ENCODE data around the gene PGR. TPM values are rescaled to one million over a fixed set of nuclear protein-coding genes. Genes with fewer than 3 reads are reported as not detected.

The PGR gene
- total RNA-seq, 1 experiment from 2014 or later: not detected

GRCh38 chr11:101166038-101166437 lies 36.4 kb upstream of the PGR start:
- Histone ChIP-seq H3K4me2 (ENCODE audit: low read length) (no peak overlapping the region), H3K9me2 (replicated peaks; ENCODE audit: low read length) (no peaks in the 10 kb centered on the region), H3F3A (ENCODE audit: low read length, unreplicated experiment) (no peaks in the 10 kb centered on the region), H4K20me1 (ENCODE audit: low read length) (no peaks in the 10 kb centered on the region), H3K9ac (ENCODE audit: low read length) (no peak overlapping the region), H3K36me3 (ENCODE audit: low read depth, low read length) (no peaks in the 10 kb centered on the region), H3K9me3 (ENCODE audit: low read length) (no peaks in the 10 kb centered on the region), H3K4me1 (ENCODE audit: insufficient read depth, low read length) (no peaks in the 10 kb centered on the region), H3K27me3 (ENCODE audit: low read length) (peaks cover 27% of the 10 kb centered on the region), H3K27ac (ENCODE audit: low read length) (no peak overlapping the region), H3K79me2 (ENCODE audit: low read length) (no peaks in the 10 kb centered on the region), H3K4me3 (ENCODE audit: low read length) (no peak overlapping the region), H2AFZ (ENCODE audit: low read length) (no peak overlapping the region)
- POLR2A ChIA-PET (ENCODE audit: unreplicated experiment): no interaction called here
- ATAC-seq: no peak
- CTCF ChIA-PET: no interaction called here
- intact Hi-C loops (cut with micrococcal nuclease): no loop called here
- no peak for DNase-seq
- TF ChIP-seq EZH2phosphoT487 (IDR thresholded peaks at IDR 0.05; ENCODE audit: borderline replicate concordance, low read length) (no peak), EZH2 (IDR thresholded peaks at IDR 0.05; ENCODE audit: low read length, unreplicated experiment) (no peak)
- TF ChIP-seq, protein P1, sequence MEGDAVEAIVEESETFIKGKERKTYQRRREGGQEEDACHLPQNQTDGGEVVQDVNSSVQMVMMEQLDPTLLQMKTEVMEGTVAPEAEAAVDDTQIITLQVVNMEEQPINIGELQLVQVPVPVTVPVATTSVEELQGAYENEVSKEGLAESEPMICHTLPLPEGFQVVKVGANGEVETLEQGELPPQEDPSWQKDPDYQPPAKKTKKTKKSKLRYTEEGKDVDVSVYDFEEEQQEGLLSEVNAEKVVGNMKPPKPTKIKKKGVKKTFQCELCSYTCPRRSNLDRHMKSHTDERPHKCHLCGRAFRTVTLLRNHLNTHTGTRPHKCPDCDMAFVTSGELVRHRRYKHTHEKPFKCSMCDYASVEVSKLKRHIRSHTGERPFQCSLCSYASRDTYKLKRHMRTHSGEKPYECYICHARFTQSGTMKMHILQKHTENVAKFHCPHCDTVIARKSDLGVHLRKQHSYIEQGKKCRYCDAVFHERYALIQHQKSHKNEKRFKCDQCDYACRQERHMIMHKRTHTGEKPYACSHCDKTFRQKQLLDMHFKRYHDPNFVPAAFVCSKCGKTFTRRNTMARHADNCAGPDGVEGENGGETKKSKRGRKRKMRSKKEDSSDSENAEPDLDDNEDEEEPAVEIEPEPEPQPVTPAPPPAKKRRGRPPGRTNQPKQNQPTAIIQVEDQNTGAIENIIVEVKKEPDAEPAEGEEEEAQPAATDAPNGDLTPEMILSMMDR (conservative IDR thresholded peaks at IDR 0.05; ENCODE audit: low read depth, low read length): no peak
- BruUV-seq (replicated peaks): no TSS peak

DNA sequence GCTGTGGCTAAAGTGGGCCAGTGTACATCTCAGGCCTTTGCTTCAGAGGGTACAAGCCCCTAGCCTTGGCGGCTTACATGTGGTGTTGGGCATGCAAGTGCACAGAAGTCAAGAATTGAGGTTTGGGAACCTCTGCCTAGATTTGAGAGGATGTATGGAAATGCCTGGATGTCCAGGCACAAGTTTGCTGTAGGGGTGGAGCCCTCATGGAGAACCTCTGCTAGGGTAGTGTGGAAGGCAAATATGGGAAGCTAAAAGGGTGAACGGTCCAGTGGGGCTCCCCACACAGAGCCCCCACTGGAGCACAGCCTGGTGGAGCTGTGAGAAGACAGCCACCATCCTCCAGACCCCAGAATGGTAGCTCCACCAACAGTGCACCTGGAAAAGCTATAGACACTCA lies 28.5 kb upstream of the PGR start:
- H3K4me1 ChIP-seq (ENCODE audit: insufficient read depth, low read length): no peaks in the 10 kb centered on the region
- H3K79me2 ChIP-seq (ENCODE audit: low read length): no peaks in the 10 kb centered on the region
- H3K36me3 ChIP-seq (ENCODE audit: low read depth, low read length): no peaks in the 10 kb centered on the region
- no peaks in the 10 kb centered on the region for H3K9me3 ChIP-seq (ENCODE audit: low read length)
- no peaks in the 10 kb centered on the region for H3K27me3 ChIP-seq (ENCODE audit: low read length)
- ChIA-PET CTCF (no interaction called here), POLR2A (ENCODE audit: unreplicated experiment) (no interaction called here)
- DNase-seq: no peak
- H3F3A ChIP-seq (ENCODE audit: low read length, unreplicated experiment): no peaks in the 10 kb centered on the region
- intact Hi-C loops (cut with micrococcal nuclease): no loop called here
- H3K9ac ChIP-seq (ENCODE audit: low read length): no peak overlapping the region
- no peaks in the 10 kb centered on the region for H4K20me1 ChIP-seq (ENCODE audit: low read length)
- no peak overlapping the region for H3K4me2 ChIP-seq (ENCODE audit: low read length)
- TF ChIP-seq EZH2phosphoT487 (IDR thresholded peaks at IDR 0.05; ENCODE audit: borderline replicate concordance, low read length) (no peak), EZH2 (IDR thresholded peaks at IDR 0.05; ENCODE audit: low read length, unreplicated experiment) (no peak)
- TF ChIP-seq, protein P1 (conservative IDR thresholded peaks at IDR 0.05; ENCODE audit: low read depth, low read length): no peak
- H3K9me2 ChIP-seq (replicated peaks; ENCODE audit: low read length): no peaks in the 10 kb centered on the region
- no peak for ATAC-seq
- H2AFZ ChIP-seq (ENCODE audit: low read length): no peak overlapping the region
- no TSS peak for BruUV-seq (replicated peaks)
- H3K4me3 ChIP-seq (ENCODE audit: low read length): no peak overlapping the region
- no peak overlapping the region for H3K27ac ChIP-seq (ENCODE audit: low read length)

- TF ChIP-seq EZH2phosphoT487 (IDR thresholded peaks at IDR 0.05; ENCODE audit: borderline replicate concordance, low read length) (no peak), EZH2 (IDR thresholded peaks at IDR 0.05; ENCODE audit: low read length, unreplicated experiment) (no peak)
- TF ChIP-seq, protein P1 (conservative IDR thresholded peaks at IDR 0.05; ENCODE audit: low read depth, low read length): no peak
- Histone ChIP-seq H3K79me2 (ENCODE audit: low read length) (no peaks in the 10 kb centered on the region), H3K4me2 (ENCODE audit: low read length) (no peak overlapping the region), H3K9ac (ENCODE audit: low read length) (no peak overlapping the region), H3K36me3 (ENCODE audit: low read depth, low read length) (no peaks in the 10 kb centered on the region), H3K4me3 (ENCODE audit: low read length) (no peak overlapping the region), H3K4me1 (ENCODE audit: insufficient read depth, low read length) (no peaks in the 10 kb centered on the region), H3K27ac (ENCODE audit: low read length) (no peak overlapping the region), H2AFZ (ENCODE audit: low read length) (no peak overlapping the region), H3F3A (ENCODE audit: low read length, unreplicated experiment) (no peaks in the 10 kb centered on the region), H3K27me3 (ENCODE audit: low read length) (peaks cover 15% of the 10 kb centered on the region; the same call in 1 of the 2 replicates), H3K9me2 (replicated peaks; ENCODE audit: low read length) (no peaks in the 10 kb centered on the region), H3K9me3 (ENCODE audit: low read length) (no peaks in the 10 kb centered on the region), H4K20me1 (ENCODE audit: low read length) (no peaks in the 10 kb centered on the region)
- ATAC-seq (no peak), DNase-seq (no peak)
- POLR2A ChIA-PET (ENCODE audit: unreplicated experiment): no interaction called here
- no TSS peak for BruUV-seq (replicated peaks)
- intact Hi-C loops (cut with micrococcal nuclease): no loop called here
- CTCF ChIA-PET: no interaction called here
These were observed 8.8 kb upstream of the PGR start for GRCh38 chr11:101138245-101138930.
